Stimulated activated CD4-positive, alpha-beta T cell treated with anti-CD3 and anti-CD28 coated beads, TNF-alpha, amount 100 ng/mL, for 24 hours (primary cell): Measurements from ENCODE around the gene IFT81.

Source experiments
- DNase-seq, 3 experiments: peaks; one replicate each; pipeline ENCODE4 v3.0.0-alpha.2; 2020; ENCODE audit warnings: low read depth in 3 of 3

IFT81 gene

DNA sequence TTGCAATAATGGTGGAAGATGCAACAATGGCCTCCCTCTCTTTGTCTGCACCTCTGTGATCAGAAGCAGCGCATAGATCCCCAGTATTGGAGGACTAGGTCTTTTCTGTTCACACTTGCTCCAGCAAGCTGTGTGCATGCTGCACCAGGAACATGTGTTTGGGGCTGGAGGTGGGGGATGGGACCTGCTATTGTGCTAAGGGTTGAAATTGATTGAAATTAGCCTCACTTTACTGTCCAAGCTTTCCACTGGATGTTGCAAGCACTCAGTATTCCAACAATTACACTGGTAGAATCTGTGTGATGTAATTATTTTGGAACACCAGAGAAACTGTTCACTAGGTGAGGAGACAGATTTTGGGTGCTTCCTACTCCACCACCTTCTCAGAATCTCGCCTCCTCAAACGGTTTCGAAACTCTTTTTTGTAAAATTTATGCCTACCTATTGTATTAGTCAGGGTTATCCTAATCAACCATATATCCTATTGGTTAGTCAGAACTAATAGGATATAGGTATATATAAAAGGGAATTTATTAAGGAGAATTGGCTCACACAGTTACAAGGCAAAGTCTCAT is 35.6 kb downstream of the IFT81 start:
- no peak for DNase-seq

- no peak for DNase-seq
Measured at GRCh38 chr12:110165540-110166159, 41.5 kb downstream of the IFT81 start.

- DNase-seq = no peak
Measured at GRCh38 chr12:110168732-110169455, 44.7 kb downstream of the IFT81 start.

- no peak for DNase-seq
Measured at GRCh38 chr12:110170535-110171185, 46.5 kb downstream of the IFT81 start.

DNA sequence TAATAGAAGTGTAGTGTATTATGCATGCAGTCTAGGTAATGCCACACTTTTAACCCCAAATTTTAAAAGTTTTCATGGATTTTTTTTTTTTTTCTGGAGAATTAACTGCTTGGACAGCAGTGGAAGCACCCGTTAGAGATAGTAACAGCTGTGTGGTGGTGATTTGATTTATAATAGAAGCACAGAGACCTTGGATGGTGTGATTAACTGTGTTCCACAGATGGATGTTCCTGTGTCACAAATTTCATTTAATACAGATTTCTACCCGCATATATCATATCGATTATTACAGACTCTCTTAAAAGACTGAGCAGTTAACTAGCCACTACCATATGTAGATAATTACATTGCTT is 47.0 kb downstream of the IFT81 start:
- DNase-seq = no peak

GRCh38 chr12:110171636-110172035 is 47.5 kb downstream of the IFT81 start:
- no peak for DNase-seq

GRCh38 chr12:110174373-110174996 is 50.3 kb downstream of the IFT81 start:
- DNase-seq = no peak

DNA sequence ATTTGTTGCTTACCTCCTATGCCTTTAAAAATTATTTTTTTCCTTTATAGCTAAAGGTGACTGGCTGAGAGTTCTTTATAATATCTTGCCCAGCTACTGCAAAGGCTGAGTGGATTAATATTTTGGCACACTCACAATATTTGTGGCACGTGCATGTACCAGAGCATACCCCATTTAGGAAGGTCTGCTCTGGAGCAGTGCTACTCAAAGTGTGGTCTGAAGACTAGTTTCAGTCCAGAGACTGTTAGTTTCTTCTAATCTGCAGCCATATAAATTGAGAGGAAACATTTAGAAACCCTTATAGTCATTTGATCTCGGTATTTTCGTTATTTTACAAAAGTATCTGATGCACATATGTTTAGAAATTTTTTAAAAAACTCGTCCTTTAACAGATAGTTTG is 51.0 kb downstream of the IFT81 start:
- DNase-seq = no peak

DNA sequence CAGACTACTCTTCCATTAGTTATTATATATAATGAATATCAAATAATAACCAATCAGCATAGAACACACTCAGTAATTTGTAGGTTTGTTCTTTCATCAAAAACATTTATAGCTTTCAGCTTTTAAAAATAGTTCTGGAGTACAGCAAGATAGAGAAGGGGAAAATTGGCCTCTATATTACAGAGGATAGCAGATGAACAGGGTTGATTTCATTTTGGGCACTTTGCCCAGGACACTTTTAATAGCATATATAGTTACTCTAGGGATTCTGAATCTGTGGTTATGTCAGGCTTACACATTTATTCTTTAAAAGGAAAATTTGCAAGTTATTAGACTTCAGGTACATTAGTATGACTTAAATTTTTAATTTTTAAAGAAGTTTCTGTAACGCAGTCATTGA is 52.6 kb downstream of the IFT81 start:
- no peak for DNase-seq

GRCh38 chr12:110179291-110179690 is 55.1 kb downstream of the IFT81 start:
- no peak for DNase-seq

DNA sequence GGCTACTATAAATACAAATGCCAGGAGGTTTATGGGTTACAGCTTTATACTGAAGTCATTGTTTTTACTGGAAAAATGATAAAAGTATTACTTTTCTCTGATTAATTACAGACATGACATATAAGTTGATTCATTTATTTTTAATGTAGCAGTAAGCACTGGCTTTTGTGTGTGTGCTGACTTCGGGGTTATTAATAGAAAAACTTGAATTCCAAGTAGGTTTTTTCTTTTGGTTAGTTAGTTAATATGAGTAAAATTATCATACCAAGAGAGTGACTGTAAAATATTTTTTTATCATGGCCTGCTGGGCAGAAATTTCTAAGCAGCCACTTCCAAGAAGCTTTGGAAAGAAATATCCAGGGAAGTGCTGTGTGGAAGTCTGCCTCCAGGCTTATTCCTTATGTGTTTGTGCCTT is 56.4 kb downstream of the IFT81 start:
- no peak for DNase-seq

- no peak for DNase-seq
Measured at GRCh38 chr12:110182281-110182680, 58.1 kb downstream of the IFT81 start.

GRCh38 chr12:110183386-110183785 is 59.2 kb downstream of the IFT81 start:
- no peak for DNase-seq

DNA sequence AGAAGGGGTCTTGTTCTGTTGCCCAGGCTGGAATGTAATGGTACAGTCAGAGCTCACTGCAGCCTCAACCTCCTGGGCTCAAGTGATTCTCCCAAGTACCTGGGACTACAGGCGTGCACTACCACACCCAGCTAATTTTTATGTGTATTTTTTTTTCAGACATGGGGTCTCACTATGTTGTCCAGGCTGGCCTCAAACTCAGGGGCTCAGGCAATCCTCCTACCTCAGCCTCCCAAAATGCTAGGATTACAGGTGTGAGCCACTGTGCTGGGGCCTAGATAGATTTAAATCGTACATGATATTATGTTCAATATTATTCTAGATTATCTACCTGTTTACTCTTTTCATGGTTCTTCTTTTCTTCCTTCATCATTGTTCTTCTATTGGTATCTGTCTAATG is 61.5 kb downstream of the IFT81 start:
- DNase-seq = no peak

- DNase-seq = no peak
Measured at GRCh38 chr12:110186059-110186458, 61.9 kb downstream of the IFT81 start.

GRCh38 chr12:110193196-110193595 is 69.0 kb downstream of the IFT81 start:
- DNase-seq = no peak

DNA sequence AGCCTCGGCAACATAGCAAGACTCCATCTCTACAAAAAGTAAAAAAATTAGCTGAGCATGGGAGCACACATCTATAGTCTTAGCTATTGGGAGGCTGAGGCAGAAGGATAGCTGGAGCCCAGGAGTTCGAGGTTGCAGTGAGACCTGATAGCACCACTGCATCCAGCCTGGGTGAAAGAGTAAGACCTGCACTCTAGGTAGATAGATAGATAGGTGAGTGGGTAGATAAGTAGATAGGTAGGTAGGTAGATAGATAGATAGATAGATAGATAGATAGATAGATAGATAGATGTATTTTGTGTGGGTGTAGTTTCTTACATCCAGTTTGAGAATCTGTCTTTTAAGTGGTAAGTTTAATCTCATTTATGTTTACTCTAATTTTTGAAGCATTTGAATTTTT is 72.8 kb downstream of the IFT81 start:
- no peak for DNase-seq

- DNase-seq = no peak
Measured at GRCh38 chr12:110198386-110198785, 74.2 kb downstream of the IFT81 start.

DNA sequence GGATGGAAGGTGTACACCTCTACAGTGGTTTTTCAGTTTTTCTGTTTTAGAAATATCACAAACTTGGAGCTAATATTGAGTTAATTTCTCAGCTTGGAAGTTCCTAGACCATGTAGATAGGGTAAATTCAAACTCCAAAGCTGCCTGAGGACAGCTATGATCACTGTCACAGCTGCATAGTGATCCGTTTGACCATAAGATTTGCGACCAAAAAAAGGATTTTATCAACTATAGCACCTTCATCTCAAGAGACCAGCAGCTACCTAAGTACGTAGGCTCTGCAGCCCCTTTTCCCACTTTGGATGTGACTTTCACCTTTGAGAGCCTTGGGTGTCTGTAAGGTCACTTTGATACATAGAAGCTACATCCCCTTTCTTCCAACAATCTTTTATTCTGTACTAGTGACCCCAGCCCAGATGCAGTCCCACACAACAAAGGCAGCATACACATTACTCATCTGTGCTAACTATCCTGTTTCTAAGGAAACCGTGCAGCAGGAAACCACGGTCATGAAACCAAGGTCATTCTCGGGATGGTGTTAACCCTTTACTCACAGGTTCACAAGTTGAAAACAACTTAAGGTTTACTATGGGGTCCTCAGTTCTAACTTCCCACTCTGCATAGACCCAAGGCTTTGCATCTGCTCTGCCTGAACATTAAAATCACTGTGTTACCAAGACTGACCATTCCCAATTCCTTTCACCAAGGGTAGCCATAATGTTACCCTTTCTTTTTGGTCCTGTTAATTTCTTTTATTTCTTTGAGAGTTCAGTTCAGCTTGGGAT is 75.4 kb downstream of the IFT81 start:
- peak in 1 of 3 experiments; percentile 2 for DNase-seq

GRCh38 chr12:110200124-110200417 is 75.9 kb downstream of the IFT81 start:
- no peak for DNase-seq

DNA sequence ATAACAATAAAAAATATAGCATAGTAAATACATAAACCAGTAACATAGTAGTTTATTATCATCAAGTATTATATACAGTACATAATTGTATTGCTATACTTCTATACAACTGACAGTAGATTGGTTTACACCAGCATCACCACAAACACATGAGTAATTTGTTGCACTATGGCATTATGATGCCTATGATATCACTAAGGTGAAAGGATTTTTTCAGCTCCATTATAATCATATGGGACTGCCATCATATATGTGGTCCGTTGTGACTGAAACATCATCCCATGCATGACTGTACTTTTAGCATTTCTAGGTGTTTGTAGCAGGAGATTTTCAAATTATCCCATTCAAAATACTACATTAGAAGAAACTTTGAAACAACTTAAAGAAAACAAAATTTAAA is 77.8 kb downstream of the IFT81 start:
- no peak for DNase-seq

DNA sequence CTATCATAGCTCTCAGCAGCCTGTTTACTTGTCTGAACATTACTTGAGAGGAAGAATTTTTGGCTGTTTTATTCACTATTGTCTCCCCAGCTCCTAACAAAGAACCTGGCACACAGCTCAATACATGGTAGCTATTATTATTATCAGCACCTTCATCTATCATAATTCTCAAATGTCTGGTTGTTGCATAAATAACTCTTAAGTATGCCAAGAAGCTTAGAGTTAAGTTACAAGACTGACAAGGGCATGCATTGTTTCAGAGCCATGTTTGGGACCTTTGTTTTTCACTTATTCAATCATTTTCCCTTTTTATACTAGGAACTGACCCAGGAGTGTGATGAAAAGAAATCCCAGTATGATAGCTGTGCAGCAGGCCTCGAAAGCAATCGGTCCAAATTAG is 79.4 kb downstream of the IFT81 start:
- no peak for DNase-seq
